ENCODE measurements around the gene SP4.
"Not testable (repeated sequence)": the region's sequence is repeated elsewhere in the genome, so short reads cannot be mapped to it uniquely, and the experiment has no call there.

The SP4 gene

GRCh38 chr7:21514062-21514461 lies 86.2 kb downstream of the SP4 start:
- TF ChIP-seq CTCF (IDR thresholded peaks at IDR 0.05; ENCODE audit: borderline replicate concordance, insufficient read depth, low read depth, low read length): no peak
- no peak overlapping the region for H3K4me3 ChIP-seq (ENCODE audit: low read depth, low read length)

- TF ChIP-seq CTCF (IDR thresholded peaks at IDR 0.05; ENCODE audit: borderline replicate concordance, insufficient read depth, low read depth, low read length): no peak
- no peak overlapping the region for H3K4me3 ChIP-seq (ENCODE audit: low read depth, low read length)
These were observed 96.8 kb downstream of the SP4 start for GRCh38 chr7:21524680-21525079.

GRCh38 chr7:21526007-21526406 lies 98.1 kb downstream of the SP4 start:
- TF ChIP-seq CTCF (IDR thresholded peaks at IDR 0.05; ENCODE audit: borderline replicate concordance, insufficient read depth, low read depth, low read length): no peak
- no peak overlapping the region for H3K4me3 ChIP-seq (ENCODE audit: low read depth, low read length)

- no peak for TF ChIP-seq CTCF (IDR thresholded peaks at IDR 0.05; ENCODE audit: borderline replicate concordance, insufficient read depth, low read depth, low read length)
- H3K4me3 ChIP-seq (ENCODE audit: low read depth, low read length): no peak overlapping the region
These were observed 98.6 kb downstream of the SP4 start for GRCh38 chr7:21526448-21526847.

GRCh38 chr7:21532485-21532884 lies 104.6 kb downstream of the SP4 start:
- not testable (repeated sequence) for H3K4me3 ChIP-seq (ENCODE audit: low read depth, low read length)

- H3K4me3 ChIP-seq (ENCODE audit: low read depth, low read length): not testable (repeated sequence)
These were observed 105.8 kb downstream of the SP4 start for GRCh38 chr7:21533646-21534045.

- H3K4me3 ChIP-seq (ENCODE audit: low read depth, low read length): not testable (repeated sequence)
These were observed 108.7 kb downstream of the SP4 start for GRCh38 chr7:21536445-21537118.

GRCh38 chr7:21538936-21539495 lies 111.1 kb downstream of the SP4 start:
- TF ChIP-seq CTCF (IDR thresholded peaks at IDR 0.05; ENCODE audit: borderline replicate concordance, insufficient read depth, low read depth, low read length): no peak
- H3K4me3 ChIP-seq (ENCODE audit: low read depth, low read length): no peak overlapping the region

All from GM12875 (cell line).